ENCODE measurements around the gene PRRC2B. TPM values are rescaled to one million over a fixed set of nuclear protein-coding genes. Genes with fewer than 3 reads are reported as not detected.

PRRC2B gene
- total and polyA plus RNA-seq, 2 of the 13 experiments (the other 11 are each of a cell fraction or from before 2014, with no cell fraction given), result 20.8 to 37.4 TPM

DNA sequence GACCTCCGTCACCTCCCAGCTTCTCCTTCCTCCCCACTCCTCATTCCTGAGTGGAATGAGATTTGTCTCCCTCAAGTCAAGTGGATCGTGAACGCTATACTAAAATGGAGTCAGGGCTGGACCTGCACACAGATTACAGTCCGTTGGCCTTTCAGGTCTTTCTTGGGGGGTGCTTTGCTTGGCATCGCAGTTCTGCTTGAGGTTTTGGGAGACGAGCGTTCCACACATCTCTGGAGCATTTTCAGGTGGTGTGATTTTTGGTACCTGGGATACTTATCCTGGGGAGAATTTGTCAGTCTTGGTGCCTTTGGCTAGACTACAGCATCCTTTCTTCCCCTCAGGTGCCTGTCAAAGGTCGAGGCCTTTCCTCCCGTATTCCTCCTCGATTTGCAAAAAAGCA, 85.0 kb downstream of the PRRC2B start:
- no TSS peak for BruUV-seq (replicated peaks)
- Histone ChIP-seq H3K9me3 (ENCODE audit: low read length) (no peaks in the 10 kb centered on the region), H3K79me2 (ENCODE audit: insufficient read depth, low read length) (no peaks in the 10 kb centered on the region), H3K9ac (ENCODE audit: insufficient read depth, low read depth, low read length) (no peak overlapping the region), H3K4me1 (ENCODE audit: insufficient read depth, low read length) (no peaks in the 10 kb centered on the region), H4K20me1 (ENCODE audit: insufficient read depth, low read length) (peaks cover 15% of the 10 kb centered on the region; the same call in 1 of the 2 replicates), H3K4me3 (replicated peaks in 1 of 3; ENCODE audit: insufficient read depth in 1 of 3, low read depth in 2 of 3, low read length in 3 of 3) (no peak overlapping the region), H3K27ac (ENCODE audit: extremely low read length, insufficient read depth, low read length) (no peak overlapping the region), H2AFZ (ENCODE audit: low read length) (no peak overlapping the region), H3K4me2 (ENCODE audit: low read depth, low read length) (no peak overlapping the region), H3K27me3 (ENCODE audit: control insufficient read depth in 1 of 2, insufficient read depth in 2 of 2, low read length in 2 of 2) (no peaks in the 10 kb centered on the region), H3K36me3 (replicated peaks in 1 of 2; ENCODE audit: control insufficient read depth in 1 of 2, insufficient read depth in 2 of 2, low read length in 2 of 2) (peaks cover 64 to 95% of the 10 kb centered on the region in 2 experiments)
- no peak for DNase-seq (ENCODE audit: low spot score)
- 97% methylated on average over 9 of the region's 10 CpGs for WGBS (ENCODE audit: low lambda C conversion rate)
- CTCF ChIA-PET (ENCODE audit: low intra/inter-chr PET ratio, low total read pairs), result interaction anchor here (0.8 kb wide), 1 partner anchor 129 kb away, joined by 3 read pairs; no protein-coding TSS in a partner anchor
- POLR2A ChIA-PET, result no interaction called here
- TF ChIP-seq ATF7-NPFF (CRISPR knock-in tag; IDR thresholded peaks at IDR 0.05; ENCODE audit: low read depth), result no peak
- TF ChIP-seq RBM22 (optimal IDR thresholded peaks at IDR 0.05; ENCODE audit: low read length), result peak; percentile 97
- no peak for ATAC-seq
- no peak for FAIRE-seq
- intact Hi-C loops (cut with micrococcal nuclease; ENCODE audit: unreplicated experiment), result loop anchor here (1.0 kb wide), 1 partner anchor 112 kb away; no protein-coding TSS in a partner anchor
- in situ Hi-C loops (cut with HindIII; ENCODE audit: extremely low pct_ligation_motif_present, low pct_unique_long_range_greater_than_20kb), result loop anchor here (5.0 kb wide), 1 partner anchor 112 kb away; no protein-coding TSS in a partner anchor

DNA sequence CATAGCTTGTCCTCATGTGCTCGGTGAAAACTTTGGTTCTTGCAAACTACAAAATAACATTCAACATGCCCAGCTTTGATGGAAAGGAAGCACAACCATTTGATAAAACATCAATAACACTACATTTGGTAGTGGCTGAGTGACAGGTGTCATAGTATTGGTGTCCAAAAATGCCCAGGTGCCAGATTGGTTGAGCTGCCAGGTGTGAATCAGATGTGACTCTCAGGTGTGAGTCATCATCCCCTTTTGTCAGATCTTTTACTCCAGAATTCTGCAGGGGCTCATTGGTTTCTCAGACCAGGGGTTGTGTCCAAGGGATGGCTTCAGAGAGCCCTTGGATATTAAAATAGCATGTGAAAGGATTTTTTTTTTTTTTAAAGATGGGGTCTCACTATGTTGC, 86.4 kb downstream of the PRRC2B start:
- ChIA-PET CTCF (ENCODE audit: low intra/inter-chr PET ratio, low total read pairs) (no interaction called here), POLR2A (interaction anchor here (1.0 kb wide), 1 partner anchor 113 kb away, joined by 3 read pairs; no protein-coding TSS in a partner anchor)
- no peak overlapping the region for H2AFZ ChIP-seq (ENCODE audit: low read length)
- H3K79me2 ChIP-seq (ENCODE audit: insufficient read depth, low read length), result no peaks in the 10 kb centered on the region
- H3K4me1 ChIP-seq (ENCODE audit: insufficient read depth, low read length), result no peaks in the 10 kb centered on the region
- TF ChIP-seq ZNF556 (CRISPR knock-in tag; IDR thresholded peaks at IDR 0.05; ENCODE audit: borderline replicate concordance) (no peak), SIN3A (IDR thresholded peaks at IDR 0.05; ENCODE audit: borderline replicate concordance, low read depth, low read length) (no peak), ZNF598 (CRISPR knock-in tag; IDR thresholded peaks at IDR 0.05; ENCODE audit: borderline replicate concordance) (no peak), POLR2G (IDR thresholded peaks at IDR 0.05; ENCODE audit: low read depth, low read length) (no peak), AHR (CRISPR knock-in tag; IDR thresholded peaks at IDR 0.05) (no peak), KLF16 (CRISPR knock-in tag; IDR thresholded peaks at IDR 0.05) (no peak)
- no peak for ATAC-seq
- no peak for DNase-seq (ENCODE audit: low spot score)
- BruUV-seq (replicated peaks), result no TSS peak
- 100% methylated on average over 1 of the region's 1 CpG for WGBS (ENCODE audit: low lambda C conversion rate)
- H3K36me3 ChIP-seq (replicated peaks in 1 of 2; ENCODE audit: control insufficient read depth in 1 of 2, insufficient read depth in 2 of 2, low read length in 2 of 2), result peaks cover 64 to 95% of the 10 kb centered on the region in 2 experiments
- no peak overlapping the region for H3K4me2 ChIP-seq (ENCODE audit: low read depth, low read length)
- H3K27ac ChIP-seq (ENCODE audit: extremely low read length, insufficient read depth, low read length), result no peak overlapping the region
- no peak for FAIRE-seq
- no peak overlapping the region for H3K4me3 ChIP-seq (replicated peaks in 1 of 3; ENCODE audit: insufficient read depth in 1 of 3, low read depth in 2 of 3, low read length in 3 of 3)
- in situ Hi-C loops (cut with HindIII; ENCODE audit: extremely low pct_ligation_motif_present, low pct_unique_long_range_greater_than_20kb) (no loop called here), intact Hi-C loops (cut with micrococcal nuclease; ENCODE audit: unreplicated experiment) (no loop called here)
- peaks cover 11% of the 10 kb centered on the region; the same call in 1 of the 2 replicates for H4K20me1 ChIP-seq (ENCODE audit: insufficient read depth, low read length)
- no peaks in the 10 kb centered on the region for H3K27me3 ChIP-seq (ENCODE audit: control insufficient read depth in 1 of 2, insufficient read depth in 2 of 2, low read length in 2 of 2)
- H3K9ac ChIP-seq (ENCODE audit: insufficient read depth, low read depth, low read length), result no peak overlapping the region
- no peaks in the 10 kb centered on the region for H3K9me3 ChIP-seq (ENCODE audit: low read length)
